Kidney (tissue), 14 donors: Measurements from ENCODE around the gene ZNF280B. TPM values are rescaled to one million over a fixed set of nuclear protein-coding genes. Genes with fewer than 3 reads are reported as not detected.
"Not testable (repeated sequence)": the region's sequence is repeated elsewhere in the genome, so short reads cannot be mapped to it uniquely, and the experiment has no call there.

Experiments
- DNase-seq, 5 donors: peaks; one replicate each; pipeline ENCODE4 v3.0.0-alpha.2; 2013 to 2020
- FAIRE-seq: peaks from 2 replicates; lab custom pipeline; 2012; peaks lifted over from hg19 to GRCh38; lab: Jason Lieb, UNC
- H3K27ac ChIP-seq, 2 donors: one replicate each; pipeline ENCODE4 v1.7.0; 2013; ENCODE audit warnings: low read depth in 2 of 2, low read length in 2 of 2, inconsistent platforms in 1 of 2
- H3K27me3 ChIP-seq: one replicate; pipeline ENCODE4 v1.7.1; 2013; ENCODE audit warnings: low read length, inconsistent platforms; ENCODE audit not compliant: control insufficient read depth, insufficient read depth
- H3K36me3 ChIP-seq, 3 donors: one replicate each; pipeline versions ENCODE4 v1.7.0 to v1.7.1; 2013; ENCODE audit warnings: low read length in 3 of 3, control low read depth in 1 of 3, inconsistent platforms in 1 of 3; ENCODE audit not compliant: insufficient read depth in 3 of 3, control insufficient read depth in 2 of 3
- H3K4me1 ChIP-seq, 3 donors: one replicate each; pipeline versions ENCODE4 v1.7.0 to v1.7.1; 2013; ENCODE audit warnings: low read length in 3 of 3, inconsistent platforms in 1 of 3, low read depth in 1 of 3; ENCODE audit not compliant: control insufficient read depth in 2 of 3, insufficient read depth in 2 of 3
- H3K4me3 ChIP-seq, 3 donors: one replicate each; pipeline versions ENCODE4 v1.7.0 to v1.8.1; 2013; ENCODE audit warnings: low read length in 3 of 3, control low read depth in 1 of 3, inconsistent platforms in 1 of 3
- H3K9ac ChIP-seq, 3 donors: one replicate each; pipeline versions ENCODE4 v1.7.0 to v1.7.1; 2013; ENCODE audit warnings: low read length in 3 of 3, control low read depth in 1 of 3, inconsistent platforms in 1 of 3
- H3K9me3 ChIP-seq, 3 donors: one replicate each; pipeline versions ENCODE4 v1.7.0 to v1.7.1; 2013; ENCODE audit warnings: low read length in 3 of 3, control low read depth in 1 of 3, inconsistent platforms in 1 of 3; ENCODE audit not compliant: control insufficient read depth in 2 of 3, insufficient read depth in 1 of 3
- intact Hi-C: fragments of 100-400 bp; cut with DNase I; formaldehyde crosslinking; loops from one replicate; pipeline ENCODE4 v1.11.1; 2022
- polyA plus RNA-seq: library from polyadenylated mRNA; stranded (reverse); fragments of 350-450 nt; fragmentation: Illumina TruSeq; extraction: RNeasy Lipid Tissue Mini Kit (QIAGEN cat#74804); gene quantifications from one replicate; pipeline ENCODE4 v1.2.3, GENCODE V29; 2014; ENCODE audit warnings: low read depth, low replicate concordance; ENCODE audit not compliant: insufficient read depth
- total RNA-seq: library from RNA; stranded (reverse); fragmentation: NEBNext Ultra II Directional; extraction: Animal tissue kit (Norgen Biotek cat#: 25700); gene quantifications from one replicate; pipeline ENCODE4 v1.2.1, GENCODE V29; 2021
- TF ChIP-seq, protein P1 (sequence below): IDR thresholded peaks from 3 replicates; pipeline ENCODE4 v1.5.1; 2012; ENCODE audit warnings: mild to moderate bottlenecking, moderate library complexity, borderline replicate concordance; ENCODE audit not compliant: insufficient read depth; ENCODE audit errors: extremely low read depth
- donor health status: control.
- donor health status: control.
- donor health status: control.
- donor health status: control.
- donor health status: control.
- donor health status: DM: yes; HTN: yes; CAD: no.
- donor health status: Normal renal cell carcinoma (clear cell type).

Gene ZNF280B
- total and polyA plus RNA-seq, 2 donors from 2014 or later = 0.26 to 1.0 TPM

DNA sequence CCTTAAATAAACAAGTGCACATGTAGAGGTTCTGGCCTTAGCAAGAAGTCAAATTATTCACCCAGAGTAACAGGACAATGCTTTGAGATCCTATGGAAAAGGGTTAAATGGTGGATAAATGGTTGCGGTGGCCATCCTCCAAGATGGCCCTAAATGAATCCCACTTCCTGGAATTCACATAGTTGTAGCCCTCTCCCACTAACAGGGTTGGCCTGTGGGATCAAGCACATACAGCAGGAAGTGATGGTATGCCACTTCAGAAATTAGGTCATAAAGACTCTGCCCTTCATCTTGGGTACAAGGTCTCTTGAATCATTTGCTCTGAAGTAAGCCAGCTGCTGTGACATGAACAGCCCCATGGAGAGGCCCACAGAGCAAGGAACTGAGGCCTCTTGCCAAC is 1.8 kb downstream of the ZNF280B start:
- intact Hi-C loops = no loop called here
- FAIRE-seq (no peak), DNase-seq (no peak)
- TF ChIP-seq, protein P1, sequence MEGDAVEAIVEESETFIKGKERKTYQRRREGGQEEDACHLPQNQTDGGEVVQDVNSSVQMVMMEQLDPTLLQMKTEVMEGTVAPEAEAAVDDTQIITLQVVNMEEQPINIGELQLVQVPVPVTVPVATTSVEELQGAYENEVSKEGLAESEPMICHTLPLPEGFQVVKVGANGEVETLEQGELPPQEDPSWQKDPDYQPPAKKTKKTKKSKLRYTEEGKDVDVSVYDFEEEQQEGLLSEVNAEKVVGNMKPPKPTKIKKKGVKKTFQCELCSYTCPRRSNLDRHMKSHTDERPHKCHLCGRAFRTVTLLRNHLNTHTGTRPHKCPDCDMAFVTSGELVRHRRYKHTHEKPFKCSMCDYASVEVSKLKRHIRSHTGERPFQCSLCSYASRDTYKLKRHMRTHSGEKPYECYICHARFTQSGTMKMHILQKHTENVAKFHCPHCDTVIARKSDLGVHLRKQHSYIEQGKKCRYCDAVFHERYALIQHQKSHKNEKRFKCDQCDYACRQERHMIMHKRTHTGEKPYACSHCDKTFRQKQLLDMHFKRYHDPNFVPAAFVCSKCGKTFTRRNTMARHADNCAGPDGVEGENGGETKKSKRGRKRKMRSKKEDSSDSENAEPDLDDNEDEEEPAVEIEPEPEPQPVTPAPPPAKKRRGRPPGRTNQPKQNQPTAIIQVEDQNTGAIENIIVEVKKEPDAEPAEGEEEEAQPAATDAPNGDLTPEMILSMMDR = no peak
- Histone ChIP-seq H3K27ac (no peak overlapping the region), H3K4me3 (no peak overlapping the region), H3K36me3 (no peaks in the 10 kb centered on the region), H3K9ac (no peak overlapping the region), H3K9me3 (peaks cover 0 to 4% (median 0%) of the 10 kb centered on the region in 3 donors), H3K4me1 (no peaks in the 10 kb centered on the region), H3K27me3 (no peaks in the 10 kb centered on the region)

DNA sequence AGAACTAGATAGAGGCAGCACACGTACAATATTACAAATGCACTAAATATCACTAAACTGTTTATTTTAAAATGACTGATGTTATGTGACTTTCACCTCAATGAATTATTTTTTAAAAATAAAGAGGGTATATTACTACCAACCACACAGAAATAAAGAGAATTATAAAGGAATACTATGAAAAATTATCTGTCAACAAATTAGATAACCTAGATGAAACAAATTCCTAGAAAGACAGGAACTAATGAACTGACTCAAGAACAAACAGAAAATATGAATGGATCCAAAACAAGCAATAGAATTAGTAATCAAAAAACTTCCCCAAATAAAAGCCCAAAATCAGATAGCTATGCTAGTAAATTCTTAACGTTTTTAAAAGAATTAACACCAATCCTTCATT is 10.3 kb downstream of the ZNF280B start:
- H3K4me1 ChIP-seq = no peaks in the 10 kb centered on the region
- intact Hi-C loops = no loop called here
- FAIRE-seq = no peak
- TF ChIP-seq, protein P1 = no peak
- H3K9ac ChIP-seq = no peak overlapping the region
- H3K27me3 ChIP-seq = no peaks in the 10 kb centered on the region
- no peaks in the 10 kb centered on the region for H3K36me3 ChIP-seq
- H3K9me3 ChIP-seq = no peaks in the 10 kb centered on the region
- no peak for DNase-seq
- H3K4me3 ChIP-seq = no peak overlapping the region
- H3K27ac ChIP-seq = no peak overlapping the region

DNA sequence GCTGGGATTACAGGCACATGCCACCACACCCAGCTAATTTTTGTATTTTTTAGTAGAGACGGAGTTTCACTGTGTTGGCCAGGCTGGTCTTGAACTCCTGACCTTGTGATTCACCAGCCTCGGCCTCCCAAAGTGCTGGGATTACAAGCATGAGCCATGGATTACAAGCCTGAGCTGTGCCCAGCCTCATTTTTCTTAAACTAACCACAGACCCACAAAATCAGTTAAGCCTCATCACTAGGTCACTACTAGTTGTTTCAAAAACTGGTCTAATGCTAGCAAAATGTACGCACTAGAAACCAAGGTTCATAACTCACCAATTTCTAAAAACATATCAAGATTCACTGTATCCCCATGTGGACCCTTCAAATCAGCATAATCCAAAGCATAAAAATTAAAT is 17.0 kb downstream of the ZNF280B start:
- H3K27me3 ChIP-seq, H3K9ac ChIP-seq, H3K4me3 ChIP-seq, H3K27ac ChIP-seq, FAIRE-seq, H3K4me1 ChIP-seq, H3K36me3 ChIP-seq, H3K9me3 ChIP-seq, DNase-seq, intact Hi-C loops: not testable (repeated sequence)

DNA sequence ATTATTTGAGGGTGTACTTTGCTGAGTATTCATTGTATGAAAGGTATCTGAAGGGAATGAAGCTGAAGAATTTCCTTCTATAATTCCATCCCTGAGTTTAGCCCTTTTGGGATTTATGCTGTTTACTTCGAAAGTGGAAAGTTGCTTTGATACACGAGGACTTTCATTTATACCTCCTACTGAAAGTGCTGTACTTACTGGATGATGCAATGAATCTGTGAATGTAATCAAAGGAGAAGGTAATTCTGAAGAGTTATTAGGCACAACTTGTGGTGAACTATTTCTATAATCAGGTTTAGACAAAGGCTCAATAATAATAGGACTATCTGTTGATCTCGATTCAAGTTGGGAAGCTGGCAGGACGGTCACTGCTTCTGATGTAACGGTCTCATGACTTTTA is 19.8 kb downstream of the ZNF280B start:
- no peaks in the 10 kb centered on the region for H3K4me1 ChIP-seq
- no peaks in the 10 kb centered on the region for H3K36me3 ChIP-seq
- TF ChIP-seq, protein P1 = no peak
- intact Hi-C loops = no loop called here
- H3K9ac ChIP-seq = no peak overlapping the region
- FAIRE-seq = no peak
- H3K4me3 ChIP-seq = no peak overlapping the region
- DNase-seq = no peak
- no peak overlapping the region for H3K27ac ChIP-seq
- no peaks in the 10 kb centered on the region for H3K27me3 ChIP-seq
- no peaks in the 10 kb centered on the region for H3K9me3 ChIP-seq
